GM12878 (cell line): ENCODE data around the gene MAD1L1. TPM values are rescaled to one million over a fixed set of nuclear protein-coding genes. Genes with fewer than 3 reads are reported as not detected.

Experiments used
- ATAC-seq: fragments of 200-7000 bp; cut with Tn5 transposase; 3 replicates; pipeline ENCODE4 v1.9.1; 2020; ENCODE audit warnings: mild to moderate bottlenecking, moderate library complexity
- BruUV-seq: library from RNA; stranded (reverse); fragments of 400-500 nt; replicated peaks from 2 replicates; lab custom pipeline; 2021; lab: Mats Ljungman, UMichigan
- CTCF ChIA-PET: fragments of 300-600 bp; sonication (Branson Sonifier 250); formaldehyde crosslinking; extraction: SDS; loops from one replicate; lab custom pipeline; 2021; ENCODE audit warnings: inconsistent platforms; lab: Yijun Ruan, JAX
- POLR2A ChIA-PET: fragments of 350-600 bp; formaldehyde crosslinking; extraction: SDS; loops from one replicate; lab custom pipeline; 2021; ENCODE audit warnings: inconsistent platforms; lab: Charles Lee
- RAD21 ChIA-PET: fragments of 300-600 bp; sonication (Branson Sonifier 250); formaldehyde crosslinking; loops from one replicate; lab custom pipeline; 2023; ENCODE audit warnings: antibody characterized with exemption; ENCODE audit not compliant: unreplicated experiment; lab: Charles Lee
- SMC1A ChIA-PET: fragments of 300-600 bp; sonication (Branson Sonifier 250); formaldehyde crosslinking; loops from one replicate; lab custom pipeline; 2023; ENCODE audit not compliant: unreplicated experiment, uncharacterized antibody; lab: Charles Lee
- DNase-seq: peaks from one replicate; pipeline ENCODE4 v3.0.0-alpha.2; 2011; ENCODE audit warnings: low read depth, low spot score
- FAIRE-seq: peaks from 3 replicates; lab custom pipeline; 2011; peaks lifted over from hg19 to GRCh38; lab: Jason Lieb, UNC
- H2AFZ ChIP-seq: 2 replicates; pipeline ENCODE4 v1.6.0; 2011; ENCODE audit warnings: low read depth, low read length, control low read depth; ENCODE audit not compliant: control insufficient read depth
- H3K27ac ChIP-seq: 2 replicates; pipeline ENCODE4 v1.5.1; 2011; ENCODE audit warnings: control low read depth; ENCODE audit not compliant: control insufficient read depth, insufficient read depth
- H3K27me3 ChIP-seq, 2 experiments: replicated peaks in 1 of 2; 2 replicates each; pipeline versions ENCODE4 v1.6.0 to v1.6.1; 2011; ENCODE audit warnings: low read length in 1 of 2; ENCODE audit not compliant: control insufficient read depth in 2 of 2, insufficient read depth in 2 of 2
- H3K36me3 ChIP-seq, 2 experiments: 2 replicates each; pipeline ENCODE4 v1.5.1; 2011; ENCODE audit warnings: low read length in 1 of 2; ENCODE audit not compliant: control insufficient read depth in 2 of 2, insufficient read depth in 2 of 2
- H3K4me1 ChIP-seq: 2 replicates; pipeline ENCODE4 v1.6.1; 2011; ENCODE audit warnings: mild to moderate bottlenecking, low read length, moderate library complexity, mixed read lengths; ENCODE audit not compliant: control insufficient read depth, insufficient read depth
- H3K4me2 ChIP-seq: 2 replicates; pipeline ENCODE4 v1.6.0; 2011; ENCODE audit warnings: control low read depth; ENCODE audit not compliant: control insufficient read depth, insufficient read depth
- H3K4me3 ChIP-seq: fragments of 200-600 bp; sonication (generic); 2 replicates; pipeline ENCODE4 v1.5.1; 2016
- H3K79me2 ChIP-seq: 2 replicates; pipeline ENCODE4 v1.6.0; 2011; ENCODE audit warnings: low read length; ENCODE audit not compliant: control insufficient read depth, insufficient read depth
- H3K9ac ChIP-seq: 2 replicates; pipeline ENCODE4 v1.8.0; 2011; ENCODE audit warnings: low read length, control low read depth, mixed read lengths; ENCODE audit not compliant: control insufficient read depth, insufficient read depth
- H3K9me3 ChIP-seq: replicated peaks from 3 replicates; pipeline ENCODE4 v1.5.1; 2011; ENCODE audit warnings: mild to moderate bottlenecking, low read length; ENCODE audit not compliant: control insufficient read depth, insufficient read depth
- H4K20me1 ChIP-seq: 2 replicates; pipeline ENCODE4 v1.6.0; 2011; ENCODE audit not compliant: control insufficient read depth, insufficient read depth
- ELK1 ChIP-seq: IDR thresholded peaks from 2 replicates; pipeline ENCODE4 v1.6.1; 2012; ENCODE audit warnings: low read depth, low read length, improper control_type of control experiment
- NFXL1 ChIP-seq: fragments of 450-650 bp; IDR thresholded peaks from 2 replicates; pipeline ENCODE4 v1.6.1; 2017; ENCODE audit warnings: antibody characterized with exemption, mild to moderate bottlenecking, borderline replicate concordance
- NFYA ChIP-seq: IDR thresholded peaks from 2 replicates; pipeline ENCODE4 v1.6.1; 2011; ENCODE audit warnings: low read depth, mild to moderate bottlenecking, low read length, improper control_type of control experiment, borderline replicate concordance
- RAD21 ChIP-seq: IDR thresholded peaks from 2 replicates; pipeline ENCODE4 v1.6.1; 2011; ENCODE audit warnings: mild to moderate bottlenecking, low read depth, low read length, moderate library complexity; ENCODE audit not compliant: insufficient read depth
- SIX5 ChIP-seq: IDR thresholded peaks from 2 replicates; pipeline ENCODE4 v1.6.1; 2011; ENCODE audit warnings: mild to moderate bottlenecking, low read depth, low read length, moderate library complexity; ENCODE audit not compliant: severe bottlenecking
- STAT1 ChIP-seq: fragments of 450-650 bp; conservative IDR thresholded peaks from 2 replicates; pipeline ENCODE4 v1.6.1; 2014; ENCODE audit warnings: antibody characterized with exemption, mild to moderate bottlenecking
- WRNIP1 ChIP-seq: IDR thresholded peaks from 2 replicates; pipeline ENCODE4 v1.6.1; 2011; ENCODE audit warnings: low read depth, low read length, improper control_type of control experiment, borderline replicate concordance
- ZNF274 ChIP-seq: IDR thresholded peaks from one replicate; pipeline ENCODE4 v1.8.0; 2011; ENCODE audit not compliant: insufficient read length, insufficient read depth
- WGBS: methylation state at CpG from one replicate; pipeline ENCODE4 v1.1.6; 2016; ENCODE audit warnings: low lambda C conversion rate; ENCODE audit not compliant: insufficient replicate concordance, insufficient coverage; ENCODE audit errors: missing lambda C conversion rate; 5-methylcytosine and 5-hydroxymethylcytosine counted together
- in situ Hi-C: fragments of 300-500 bp; cut with MboI; formaldehyde crosslinking; loops from 9 replicates; pipeline ENCODE4 v1.14.3; 2018; ENCODE audit warnings: mixed read lengths
- intact Hi-C: fragments of 100-400 bp; cut with micrococcal nuclease; formaldehyde crosslinking; loops from one replicate; pipeline ENCODE4 v1.14.2; 2022; ENCODE audit not compliant: unreplicated experiment
- polyA plus RNA-seq, 11 experiments: library from polyadenylated mRNA; depleted of rRNA in 4 of 11; unstranded in 6 of 11; stranded (reverse) in 5 of 11; fragments of >200 nt; fragmentation: Nextera tagmentation in 4 of 11; fragmentation: Illumina TruSeq in 1 of 11; extraction: Ambion mirVana in 4 of 11; extraction: Trizol in 1 of 11; gene quantifications; 1 replicate in 1 of 11; 2 replicates in 10 of 11; pipeline versions ENCODE4 v1.2.1 to v1.2.3, GENCODE V29; 2011 to 2016; ENCODE audit warnings: inconsistent platforms in 2 of 11, missing spikeins in 2 of 11, low read depth in 1 of 11
- total RNA-seq, 4 experiments: library from RNA; depleted of rRNA in 3 of 4; stranded (reverse); fragments of >200 nt in 3 of 4; fragmentation: Illumina TruSeq in 1 of 4; extraction: Trizol in 1 of 4; gene quantifications; 2 replicates each; pipeline versions ENCODE4 v1.2.1 to v1.2.3, GENCODE V29; 2013 to 2021

MAD1L1 gene
- total and polyA plus RNA-seq, 10 of the 15 experiments (the other 5 are each of a cell fraction or from before 2014, with no cell fraction given) = 2.2 to 76.8 (median 38.3) TPM

- intact Hi-C loops = no loop called here
- Histone ChIP-seq H3K4me2 (no peak overlapping the region), H3K4me1 (peaks cover 8% of the 10 kb centered on the region), H3K9me3 (peaks cover 3% of the 10 kb centered on the region; the same call in 2 of the 3 replicates), H3K79me2 (no peaks in the 10 kb centered on the region), H3K27ac (no peak overlapping the region), H3K27me3 (no peaks in the 10 kb centered on the region), H3K4me3 (no peak overlapping the region), H3K36me3 (peaks cover 0 to 3% of the 10 kb centered on the region in 2 experiments; a peak in 3 of 4 replicates), H2AFZ (no peak overlapping the region), H4K20me1 (no peaks in the 10 kb centered on the region)
- DNase-seq (no peak), FAIRE-seq (no peak)
- ChIA-PET RAD21 (interaction anchor here (0.6 kb wide), 1 partner anchor 9 kb away, joined by 4 read pairs; no protein-coding TSS in a partner anchor), POLR2A (interaction anchor here (1.2 kb wide), 1 partner anchor 9 kb away, joined by 3 read pairs; no protein-coding TSS in a partner anchor), SMC1A (interaction anchor here (1.5 kb wide), 1 partner anchor 20 kb away, joined by 4 read pairs; no protein-coding TSS in a partner anchor), CTCF (interaction anchor here (0.9 to 1.6 kb wide), 3 partner anchors 9 to 87 kb away, joined by 3 to 6 read pairs (median 3); no protein-coding TSS in a partner anchor)
- BruUV-seq = no TSS peak
- in situ Hi-C loops = no loop called here
- WGBS = 96% methylated on average over 4 of the region's 4 CpGs
- no peak for TF ChIP-seq STAT1
- no peak for TF ChIP-seq NFYA
- TF ChIP-seq WRNIP1 = no peak
- TF ChIP-seq ELK1 = no peak
- no peak for TF ChIP-seq SIX5
- no peak for TF ChIP-seq RAD21
- TF ChIP-seq ZNF274 = no peak
- no peak for TF ChIP-seq NFXL1
- TF ChIP-seq, all 136 proteins: peak for 0
- ATAC-seq = no peak
- no peak overlapping the region for H3K9ac ChIP-seq
Observed at GRCh38 chr7:2186166-2186565, 46.6 kb downstream of the MAD1L1 start.
